ENCODE data around the gene MAD1L1. TPM values are rescaled to one million over a fixed set of nuclear protein-coding genes. Genes with fewer than 3 reads are reported as not detected.

Gene MAD1L1
- total RNA-seq, 1 experiment from 2014 or later = 46.7 TPM

- TF ChIP-seq CTCF (conservative IDR thresholded peaks at IDR 0.05; ENCODE audit: low read depth, low read length) = no peak
- TF ChIP-seq EZH2 (IDR thresholded peaks at IDR 0.05; ENCODE audit: borderline replicate concordance, low read depth, low read length, poor library complexity, severe bottlenecking) = no peak
- ChIA-PET CTCF (no interaction called here), POLR2A (ENCODE audit: low non-redundant PET) (no interaction called here)
- no peak overlapping the region for H3K4me3 ChIP-seq (ENCODE audit: low read depth, low read length, poor library complexity, severe bottlenecking)
- peaks cover 28% of the 10 kb centered on the region for H3K4me1 ChIP-seq (ENCODE audit: insufficient read depth, low read length, poor library complexity, severe bottlenecking)
- no peaks in the 10 kb centered on the region for H3K36me3 ChIP-seq (ENCODE audit: insufficient read depth, low read length, poor library complexity, severe bottlenecking)
- BruUV-seq (replicated peaks) = no TSS peak
- intact Hi-C loops (cut with micrococcal nuclease; ENCODE audit: unreplicated experiment) = no loop called here
- no peak for DNase-seq (ENCODE audit: low spot score)
- no peaks in the 10 kb centered on the region for H3K9me3 ChIP-seq (ENCODE audit: low read depth, low read length, poor library complexity, severe bottlenecking)
- no peaks in the 10 kb centered on the region for H3K27me3 ChIP-seq (replicated peaks; ENCODE audit: insufficient read depth, low read depth, low read length, poor library complexity)
- H3K27ac ChIP-seq (ENCODE audit: low read depth, low read length, poor library complexity, severe bottlenecking) = no peak overlapping the region
Observed at GRCh38 chr7:1928645-1929348, 303.9 kb downstream of the MAD1L1 start.

GRCh38 chr7:1927937-1928644, 304.7 kb downstream of the MAD1L1 start:
- ChIA-PET CTCF (no interaction called here), POLR2A (ENCODE audit: low non-redundant PET) (no interaction called here)
- no TSS peak for BruUV-seq (replicated peaks)
- Histone ChIP-seq H3K4me1 (ENCODE audit: insufficient read depth, low read length, poor library complexity, severe bottlenecking) (peaks cover 35% of the 10 kb centered on the region), H3K27me3 (replicated peaks; ENCODE audit: insufficient read depth, low read depth, low read length, poor library complexity) (no peaks in the 10 kb centered on the region), H3K36me3 (ENCODE audit: insufficient read depth, low read length, poor library complexity, severe bottlenecking) (no peaks in the 10 kb centered on the region), H3K9me3 (ENCODE audit: low read depth, low read length, poor library complexity, severe bottlenecking) (no peaks in the 10 kb centered on the region), H3K27ac (ENCODE audit: low read depth, low read length, poor library complexity, severe bottlenecking) (no peak overlapping the region), H3K4me3 (ENCODE audit: low read depth, low read length, poor library complexity, severe bottlenecking) (no peak overlapping the region)
- TF ChIP-seq EZH2 (IDR thresholded peaks at IDR 0.05; ENCODE audit: borderline replicate concordance, low read depth, low read length, poor library complexity, severe bottlenecking) = no peak
- TF ChIP-seq CTCF (conservative IDR thresholded peaks at IDR 0.05; ENCODE audit: low read depth, low read length) = no peak
- DNase-seq (ENCODE audit: low spot score) = no peak
- intact Hi-C loops (cut with micrococcal nuclease; ENCODE audit: unreplicated experiment) = no loop called here

GRCh38 chr7:1926908-1927306, 305.8 kb downstream of the MAD1L1 start:
- H3K27me3 ChIP-seq (replicated peaks; ENCODE audit: insufficient read depth, low read depth, low read length, poor library complexity) = no peaks in the 10 kb centered on the region
- TF ChIP-seq EZH2 (IDR thresholded peaks at IDR 0.05; ENCODE audit: borderline replicate concordance, low read depth, low read length, poor library complexity, severe bottlenecking) (no peak), CTCF (conservative IDR thresholded peaks at IDR 0.05; ENCODE audit: low read depth, low read length) (no peak)
- no peak for DNase-seq (ENCODE audit: low spot score)
- H3K4me3 ChIP-seq (ENCODE audit: low read depth, low read length, poor library complexity, severe bottlenecking) = no peak overlapping the region
- no peaks in the 10 kb centered on the region for H3K36me3 ChIP-seq (ENCODE audit: insufficient read depth, low read length, poor library complexity, severe bottlenecking)
- POLR2A ChIA-PET (ENCODE audit: low non-redundant PET) = no interaction called here
- intact Hi-C loops (cut with micrococcal nuclease; ENCODE audit: unreplicated experiment) = no loop called here
- H3K4me1 ChIP-seq (ENCODE audit: insufficient read depth, low read length, poor library complexity, severe bottlenecking) = peaks cover 42% of the 10 kb centered on the region
- no TSS peak for BruUV-seq (replicated peaks)
- no peak overlapping the region for H3K27ac ChIP-seq (ENCODE audit: low read depth, low read length, poor library complexity, severe bottlenecking)
- H3K9me3 ChIP-seq (ENCODE audit: low read depth, low read length, poor library complexity, severe bottlenecking) = no peaks in the 10 kb centered on the region
- CTCF ChIA-PET = no interaction called here
